Measurements from ENCODE around the gene HSF2.

GRCh38 chr6:122393351-122393896 is 6.0 kb upstream of the HSF2 start:
- no peak for TF ChIP-seq CTCF (IDR thresholded peaks at IDR 0.05; ENCODE audit: borderline replicate concordance, extremely low read depth, low read length, poor library complexity, severe bottlenecking)
- TF ChIP-seq EZH2 (IDR thresholded peaks at IDR 0.05; ENCODE audit: borderline replicate concordance, low read depth, low read length, severe bottlenecking) = no peak
